WI38 (cell line): ENCODE results near the gene CERS3.

Experiments
- H3K4me3 ChIP-seq: 2 replicates; pipeline ENCODE4 v1.5.1; 2011; ENCODE audit warnings: low read depth, mild to moderate bottlenecking, control low read depth, low read length
- TF ChIP-seq, protein P1 (sequence below): IDR thresholded peaks from 2 replicates; pipeline ENCODE4 v1.5.1; 2012; ENCODE audit warnings: low read depth, mild to moderate bottlenecking, control low read depth, low read length

The CERS3 gene

DNA sequence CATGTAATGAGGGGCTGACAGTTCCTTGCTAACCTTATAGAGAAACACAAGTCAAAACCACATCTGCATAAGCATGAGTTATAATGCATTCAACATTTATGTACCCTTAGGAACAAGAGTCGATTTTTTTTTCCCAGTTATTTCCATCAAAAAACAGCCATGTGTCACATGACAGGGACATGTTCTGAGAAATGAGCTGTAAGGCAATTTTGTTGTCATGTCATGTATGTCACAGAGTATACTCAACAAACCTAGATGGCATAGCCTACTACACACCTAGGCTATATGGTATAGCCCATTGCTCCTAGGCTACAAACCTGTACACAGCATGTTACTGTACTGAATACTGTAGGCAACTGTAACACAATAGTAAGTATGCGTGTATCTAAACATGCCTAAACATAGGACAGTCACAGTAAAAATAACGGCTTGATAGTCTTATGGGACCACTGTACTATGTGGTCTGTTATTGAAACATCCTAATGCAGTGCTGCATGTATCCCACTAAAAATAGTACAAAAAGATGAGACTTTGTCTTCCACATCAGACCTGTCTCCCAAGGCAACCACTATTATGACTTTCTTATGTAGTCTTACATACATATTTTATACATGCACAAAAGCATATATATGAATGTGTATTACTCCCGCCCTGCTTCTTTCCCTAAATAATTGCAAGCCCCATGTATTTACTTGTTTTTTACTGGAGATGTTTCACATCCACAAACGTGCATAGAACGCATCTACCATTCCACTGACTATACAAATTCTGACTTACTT is 38.3 kb upstream of the CERS3 start:
- H3K4me3 ChIP-seq: no peak overlapping the region
- TF ChIP-seq, protein P1, sequence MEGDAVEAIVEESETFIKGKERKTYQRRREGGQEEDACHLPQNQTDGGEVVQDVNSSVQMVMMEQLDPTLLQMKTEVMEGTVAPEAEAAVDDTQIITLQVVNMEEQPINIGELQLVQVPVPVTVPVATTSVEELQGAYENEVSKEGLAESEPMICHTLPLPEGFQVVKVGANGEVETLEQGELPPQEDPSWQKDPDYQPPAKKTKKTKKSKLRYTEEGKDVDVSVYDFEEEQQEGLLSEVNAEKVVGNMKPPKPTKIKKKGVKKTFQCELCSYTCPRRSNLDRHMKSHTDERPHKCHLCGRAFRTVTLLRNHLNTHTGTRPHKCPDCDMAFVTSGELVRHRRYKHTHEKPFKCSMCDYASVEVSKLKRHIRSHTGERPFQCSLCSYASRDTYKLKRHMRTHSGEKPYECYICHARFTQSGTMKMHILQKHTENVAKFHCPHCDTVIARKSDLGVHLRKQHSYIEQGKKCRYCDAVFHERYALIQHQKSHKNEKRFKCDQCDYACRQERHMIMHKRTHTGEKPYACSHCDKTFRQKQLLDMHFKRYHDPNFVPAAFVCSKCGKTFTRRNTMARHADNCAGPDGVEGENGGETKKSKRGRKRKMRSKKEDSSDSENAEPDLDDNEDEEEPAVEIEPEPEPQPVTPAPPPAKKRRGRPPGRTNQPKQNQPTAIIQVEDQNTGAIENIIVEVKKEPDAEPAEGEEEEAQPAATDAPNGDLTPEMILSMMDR: no peak

DNA sequence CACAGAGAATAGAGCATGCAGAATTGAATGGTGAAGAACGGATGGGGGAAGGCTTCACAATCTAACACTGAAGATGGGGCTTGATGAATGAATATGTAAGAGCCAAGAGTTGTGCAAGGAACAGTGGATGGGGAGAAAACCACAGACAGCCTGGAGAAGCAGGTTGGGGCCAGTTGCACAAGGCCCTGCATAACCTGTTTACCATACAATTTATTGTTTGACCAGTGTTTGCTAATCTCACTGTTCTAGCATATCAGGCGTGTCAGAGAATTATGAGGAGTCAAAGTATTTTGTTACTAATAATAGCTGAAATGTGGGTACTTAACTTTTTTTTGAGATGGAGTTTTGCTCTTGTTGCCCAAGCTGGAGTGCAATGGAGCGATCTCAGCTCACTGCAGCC is 36.8 kb upstream of the CERS3 start:
- TF ChIP-seq, protein P1: no peak
- H3K4me3 ChIP-seq: no peak overlapping the region

DNA sequence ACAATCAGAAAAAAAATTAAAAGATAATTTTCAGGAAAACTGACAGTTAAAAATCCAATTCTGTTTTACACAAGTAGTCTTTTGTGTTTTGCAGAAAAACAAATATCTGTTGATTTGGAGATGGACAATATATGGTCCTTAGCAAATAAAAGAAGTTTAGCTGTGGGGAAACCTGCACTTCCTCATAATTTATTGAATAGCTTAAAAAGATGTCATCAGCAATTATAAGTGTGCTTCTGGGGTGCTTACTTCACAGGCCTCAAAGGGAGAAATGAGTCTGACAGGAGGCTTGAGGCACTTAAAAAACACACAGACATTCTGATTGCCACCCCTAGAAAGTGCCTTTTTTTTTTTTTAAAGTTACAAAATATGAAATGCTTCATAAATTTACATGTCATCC is 31.6 kb upstream of the CERS3 start:
- TF ChIP-seq, protein P1: no peak
- H3K4me3 ChIP-seq: no peak overlapping the region

DNA sequence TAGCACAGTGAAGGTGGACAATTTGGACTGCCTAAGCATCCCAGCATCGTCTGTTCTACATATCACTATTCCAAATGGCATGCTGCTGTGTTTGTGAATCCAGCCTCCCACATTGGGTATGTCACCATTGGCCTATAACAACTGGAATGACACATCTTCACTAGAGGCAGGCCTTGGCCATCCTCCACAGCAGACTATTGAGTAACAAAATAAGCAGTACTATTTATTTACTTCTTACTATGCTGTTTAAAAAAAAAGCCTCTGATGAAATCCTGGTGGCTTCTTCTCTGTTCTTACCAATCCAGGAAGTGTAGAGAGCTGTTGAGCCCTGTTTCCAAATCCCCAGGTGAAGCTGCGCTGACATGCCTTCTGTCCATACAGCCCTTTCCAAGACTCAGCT is 30.6 kb upstream of the CERS3 start:
- TF ChIP-seq, protein P1: no peak
- no peak overlapping the region for H3K4me3 ChIP-seq

DNA sequence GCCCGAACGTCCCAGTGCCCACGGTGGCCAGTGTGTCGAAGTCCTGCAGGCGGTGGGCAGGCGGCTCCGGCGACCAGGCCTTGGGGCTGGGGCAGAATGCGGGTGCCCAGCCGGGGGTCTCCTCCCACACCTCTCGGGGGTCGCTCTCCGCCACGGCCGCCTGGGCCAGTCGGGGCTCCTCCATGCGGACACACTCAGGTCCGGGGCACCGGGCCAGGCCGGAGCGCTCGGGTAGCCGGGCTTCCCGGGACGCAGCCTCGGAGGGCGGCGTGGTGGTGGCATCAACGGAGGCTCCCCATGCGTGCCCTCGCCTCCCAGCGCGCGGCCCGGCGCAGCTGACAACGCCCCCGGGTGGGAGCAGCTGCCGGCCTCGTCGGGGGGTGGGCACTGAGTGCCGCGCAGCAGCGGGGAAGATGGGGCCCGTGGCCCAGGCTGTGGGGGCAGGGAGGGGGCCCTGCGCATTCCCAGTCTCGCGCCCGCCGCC is 30.1 kb upstream of the CERS3 start:
- TF ChIP-seq, protein P1: no peak
- no peak overlapping the region for H3K4me3 ChIP-seq

DNA sequence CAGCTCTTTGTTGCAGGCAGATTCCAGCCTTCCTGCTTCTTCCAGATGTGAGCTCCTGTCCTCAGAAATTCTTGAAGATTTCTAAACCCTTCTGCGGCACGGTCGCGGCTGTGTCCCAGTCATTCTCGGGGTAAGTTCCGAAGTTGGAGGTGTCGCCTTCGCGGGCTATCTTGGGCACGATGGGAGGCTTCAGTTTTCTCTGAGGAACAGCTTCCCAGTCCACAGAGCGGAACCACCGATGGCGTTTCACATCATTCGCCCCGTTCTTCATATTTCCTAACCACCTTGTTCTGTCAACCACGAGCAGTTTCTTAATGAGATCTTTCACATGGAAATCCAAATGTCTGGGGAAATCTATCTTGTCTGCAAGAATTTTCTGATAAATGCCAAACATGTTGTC is 24.7 kb upstream of the CERS3 start:
- no peak overlapping the region for H3K4me3 ChIP-seq
- TF ChIP-seq, protein P1: no peak

DNA sequence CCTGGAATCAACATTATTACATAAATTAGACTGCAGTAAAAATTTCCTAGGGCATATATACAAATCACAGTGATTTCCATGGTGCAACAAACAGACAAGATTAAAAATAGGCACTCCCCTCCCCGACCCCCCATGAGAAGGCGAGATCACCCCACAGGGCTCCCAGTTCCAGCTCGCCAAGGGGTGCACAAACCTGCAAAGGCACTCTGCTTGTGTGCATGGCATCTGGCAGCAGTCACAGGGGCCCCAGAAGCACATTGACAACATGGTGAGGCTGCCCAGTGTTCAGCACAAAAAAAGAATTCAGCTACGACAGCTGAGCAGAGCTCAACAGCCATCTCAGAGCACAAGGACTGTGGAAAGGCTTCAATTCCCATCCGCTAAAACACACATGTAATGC is 19.2 kb upstream of the CERS3 start:
- TF ChIP-seq, protein P1: no peak

More for the DNA sequence above, 19.2 kb upstream of the CERS3 start:
- H3K4me3 ChIP-seq: no peak overlapping the region
